Endothelial cell of umbilical vein (primary cell): ENCODE measurements around the gene P2RX1. TPM values are rescaled to one million over a fixed set of nuclear protein-coding genes. Genes with fewer than 3 reads are reported as not detected.

ENCODE experiments used
- BruUV-seq: library from RNA; stranded (reverse); fragments of 400-500 nt; replicated peaks from 2 replicates; lab custom pipeline; 2021; lab: Mats Ljungman, UMichigan
- CTCF ChIA-PET: fragments of 300-600, 350-600 bp; sonication (Branson Sonifier 250); formaldehyde crosslinking; loops from one replicate; lab custom pipeline; 2021; ENCODE audit warnings: antibody characterized with exemption, inconsistent platforms; lab: Charles Lee
- POLR2A ChIA-PET: fragments of 300-600, 350-600 bp; sonication (Branson Sonifier 250); formaldehyde crosslinking; loops from one replicate; lab custom pipeline; 2021; ENCODE audit warnings: antibody characterized with exemption, inconsistent platforms; lab: Charles Lee
- DNase-seq: peaks from one replicate; pipeline ENCODE4 v3.0.0-alpha.2; 2011; ENCODE audit warnings: low read depth, low spot score
- FAIRE-seq: peaks from 2 replicates; lab custom pipeline; 2011; peaks lifted over from hg19 to GRCh38; lab: Jason Lieb, UNC
- H2AFZ ChIP-seq: 2 replicates; pipeline ENCODE4 v1.6.0; 2012; ENCODE audit warnings: low read depth, low read length, control low read depth, inconsistent platforms
- H3K27ac ChIP-seq: 2 replicates; pipeline ENCODE4 v1.5.1; 2011; ENCODE audit warnings: low read depth, mild to moderate bottlenecking, control low read depth, low read length, moderate library complexity; ENCODE audit not compliant: insufficient read depth
- H3K27me3 ChIP-seq, 2 experiments: 2 replicates each; pipeline versions ENCODE4 v1.6.0 to v1.6.1; 2011; ENCODE audit warnings: low read length in 2 of 2, mixed read lengths in 1 of 2; ENCODE audit not compliant: control insufficient read depth in 2 of 2, insufficient read depth in 2 of 2
- H3K36me3 ChIP-seq, 2 experiments: 2 replicates in 1 of 2; 3 replicates in 1 of 2; pipeline ENCODE4 v1.5.1; 2011; ENCODE audit warnings: low read length in 2 of 2, mild to moderate bottlenecking in 1 of 2, moderate library complexity in 1 of 2; ENCODE audit not compliant: control insufficient read depth in 2 of 2, insufficient read depth in 2 of 2; ENCODE audit errors: extremely low read depth in 1 of 2
- H3K4me1 ChIP-seq: 3 replicates; pipeline ENCODE4 v1.5.1; 2011; ENCODE audit warnings: mild to moderate bottlenecking, low read length; ENCODE audit not compliant: control insufficient read depth, insufficient read depth; ENCODE audit errors: extremely low read depth
- H3K4me2 ChIP-seq: 2 replicates; pipeline ENCODE4 v1.6.1; 2011; ENCODE audit warnings: low read length, control low read depth, mixed read lengths; ENCODE audit not compliant: insufficient read depth
- H3K4me3 ChIP-seq, 3 experiments: fragments of 200-600 bp in 1 of 3; sonication (generic), shearing (Covaris generic) in 1 of 3; replicated peaks in 1 of 3; 2 replicates each; pipeline ENCODE4 v1.5.1; 2011 to 2016; ENCODE audit warnings: control low read depth in 3 of 3, low read length in 3 of 3, mild to moderate bottlenecking in 2 of 3, inconsistent platforms in 1 of 3, low read depth in 1 of 3, moderate library complexity in 1 of 3; ENCODE audit not compliant: insufficient read depth in 1 of 3
- H3K79me2 ChIP-seq: 2 replicates; pipeline ENCODE4 v1.6.0; 2012; ENCODE audit warnings: low read length, inconsistent platforms; ENCODE audit not compliant: control insufficient read depth, insufficient read depth
- H3K9ac ChIP-seq: replicated peaks from 2 replicates; pipeline ENCODE3; 2011; ENCODE audit warnings: low read length, control low read depth; ENCODE audit not compliant: insufficient read depth; ENCODE audit errors: extremely low read depth
- H3K9me1 ChIP-seq: replicated peaks from 3 replicates; pipeline ENCODE4 v1.6.0; 2011; ENCODE audit warnings: mild to moderate bottlenecking, low read length; ENCODE audit not compliant: control insufficient read depth, insufficient read depth; ENCODE audit errors: extremely low read depth
- H3K9me3 ChIP-seq: replicated peaks from 2 replicates; pipeline ENCODE4 v1.5.1; 2012; ENCODE audit warnings: low read length, inconsistent platforms; ENCODE audit not compliant: control insufficient read depth, insufficient read depth
- H4K20me1 ChIP-seq: replicated peaks from 2 replicates; pipeline ENCODE3; 2011; ENCODE audit warnings: mild to moderate bottlenecking, low read length; ENCODE audit not compliant: control insufficient read depth, insufficient read depth; ENCODE audit errors: extremely low read depth
- EZH2 ChIP-seq: IDR thresholded peaks from 2 replicates; pipeline ENCODE4 v1.6.1; 2012; ENCODE audit warnings: borderline replicate concordance, low read depth, mild to moderate bottlenecking, moderate library complexity, low read length, inconsistent platforms; ENCODE audit not compliant: severe bottlenecking
- FOS ChIP-seq: IDR thresholded peaks from 2 replicates; pipeline ENCODE4 v1.6.1; 2011; ENCODE audit warnings: mild to moderate bottlenecking, low read length, moderate library complexity, borderline replicate concordance; ENCODE audit not compliant: insufficient read depth
- GATA2 ChIP-seq: IDR thresholded peaks from 2 replicates; pipeline ENCODE4 v1.7.0; 2011; ENCODE audit warnings: low read depth, mild to moderate bottlenecking, moderate library complexity, mixed read lengths, low read length; ENCODE audit not compliant: insufficient read length, insufficient read depth
- JUN ChIP-seq: IDR thresholded peaks from 2 replicates; pipeline ENCODE4 v1.6.1; 2011; ENCODE audit warnings: borderline replicate concordance, low read depth; ENCODE audit not compliant: insufficient read length, insufficient read depth
- MYC ChIP-seq: IDR thresholded peaks from one replicate; pipeline ENCODE4 v1.6.1; 2011; ENCODE audit warnings: mild to moderate bottlenecking, low read depth, low read length
- POLR2A ChIP-seq: IDR thresholded peaks from 2 replicates; pipeline ENCODE4 v1.6.1; 2012; ENCODE audit warnings: low read depth, mild to moderate bottlenecking, control low read depth, low read length
- POLR2AphosphoS5 ChIP-seq: IDR thresholded peaks from 2 replicates; pipeline ENCODE4 v1.6.1; 2012; ENCODE audit warnings: low read depth, mild to moderate bottlenecking, control low read depth, low read length, moderate library complexity; ENCODE audit not compliant: insufficient read depth
- dilution Hi-C: fragments of 300-500 bp; cut with MboI; formaldehyde crosslinking; loops from one replicate; pipeline ENCODE4 v1.15.0; 2019; ENCODE audit warnings: low sequenced_read_pairs; ENCODE audit not compliant: extremely low pct_ligation_motif_present
- intact Hi-C: fragments of 100-400 bp; cut with micrococcal nuclease; formaldehyde crosslinking; loops from one replicate; pipeline ENCODE4 v1.10.0; 2022
- polyA plus RNA-seq, 4 experiments: library from polyadenylated mRNA; depleted of rRNA in 3 of 4; stranded (reverse) in 3 of 4; unstranded in 1 of 4; fragments of >200 nt; gene quantifications; 2 replicates each; pipeline versions ENCODE4 v1.2.1 to v1.2.3, GENCODE V29; 2011 to 2012; ENCODE audit warnings: missing spikeins in 1 of 4
- total RNA-seq: library from RNA; stranded (reverse); gene quantifications from 2 replicates; pipeline ENCODE4 v1.2.3, GENCODE V29; 2021
- TF ChIP-seq, protein P1 (sequence below), 2 donors: IDR thresholded peaks; 1 replicate in 1 of 2; 2 replicates in 1 of 2; pipeline ENCODE4 v1.5.1; 2011; ENCODE audit warnings: low read length in 2 of 2, mild to moderate bottlenecking in 2 of 2, moderate library complexity in 2 of 2, control low read depth in 1 of 2, inconsistent platforms in 1 of 2, low read depth in 1 of 2; ENCODE audit not compliant: insufficient read depth in 1 of 2; ENCODE audit errors: extremely low read depth in 1 of 2
- TF ChIP-seq, protein P2 (sequence below): IDR thresholded peaks from 2 replicates; pipeline ENCODE4 v1.6.1; 2011; ENCODE audit not compliant: insufficient read depth, insufficient read length

Gene P2RX1
- total and polyA plus RNA-seq, 2 donors (not counting 3 experiments of a cell fraction or from before 2014, with no cell fraction given): not detected

DNA sequence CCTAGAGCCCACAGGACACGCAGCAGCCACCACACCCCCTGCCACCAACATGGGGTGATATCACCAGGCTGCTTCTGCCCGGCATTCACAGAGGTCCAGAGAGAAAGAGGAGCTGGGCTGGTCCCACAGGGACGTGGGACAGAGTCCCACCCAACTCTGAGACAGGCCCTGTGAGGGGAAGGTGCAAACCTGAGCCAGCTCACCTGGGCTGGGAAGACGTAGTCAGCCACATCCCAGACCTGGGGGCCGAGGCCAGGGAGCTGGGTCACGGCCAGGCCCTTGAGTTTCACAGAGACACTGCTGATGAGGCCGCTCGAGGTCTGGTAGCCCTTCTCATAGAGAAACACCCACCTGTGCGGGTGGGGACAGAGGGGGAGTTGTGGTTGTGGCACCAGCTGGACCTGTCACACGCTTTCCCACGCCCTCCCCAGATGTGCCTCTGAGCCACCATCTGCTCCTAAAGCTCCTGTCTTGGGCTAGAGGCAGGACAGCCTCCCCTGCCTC lies 11.2 kb downstream of the P2RX1 start:
- H3K4me1 ChIP-seq: no peaks in the 10 kb centered on the region
- TF ChIP-seq POLR2A (no peak), FOS (no peak), EZH2 (no peak), POLR2AphosphoS5 (no peak), GATA2 (no peak), MYC (no peak), JUN (no peak)
- TF ChIP-seq, protein P1, sequence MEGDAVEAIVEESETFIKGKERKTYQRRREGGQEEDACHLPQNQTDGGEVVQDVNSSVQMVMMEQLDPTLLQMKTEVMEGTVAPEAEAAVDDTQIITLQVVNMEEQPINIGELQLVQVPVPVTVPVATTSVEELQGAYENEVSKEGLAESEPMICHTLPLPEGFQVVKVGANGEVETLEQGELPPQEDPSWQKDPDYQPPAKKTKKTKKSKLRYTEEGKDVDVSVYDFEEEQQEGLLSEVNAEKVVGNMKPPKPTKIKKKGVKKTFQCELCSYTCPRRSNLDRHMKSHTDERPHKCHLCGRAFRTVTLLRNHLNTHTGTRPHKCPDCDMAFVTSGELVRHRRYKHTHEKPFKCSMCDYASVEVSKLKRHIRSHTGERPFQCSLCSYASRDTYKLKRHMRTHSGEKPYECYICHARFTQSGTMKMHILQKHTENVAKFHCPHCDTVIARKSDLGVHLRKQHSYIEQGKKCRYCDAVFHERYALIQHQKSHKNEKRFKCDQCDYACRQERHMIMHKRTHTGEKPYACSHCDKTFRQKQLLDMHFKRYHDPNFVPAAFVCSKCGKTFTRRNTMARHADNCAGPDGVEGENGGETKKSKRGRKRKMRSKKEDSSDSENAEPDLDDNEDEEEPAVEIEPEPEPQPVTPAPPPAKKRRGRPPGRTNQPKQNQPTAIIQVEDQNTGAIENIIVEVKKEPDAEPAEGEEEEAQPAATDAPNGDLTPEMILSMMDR (IDR thresholded peaks at IDR 0.05; ENCODE audit: extremely low read depth in 1 of 2, insufficient read depth in 1 of 2, low read depth in 1 of 2, low read length in 2 of 2): no peak
- TF ChIP-seq, protein P2, sequence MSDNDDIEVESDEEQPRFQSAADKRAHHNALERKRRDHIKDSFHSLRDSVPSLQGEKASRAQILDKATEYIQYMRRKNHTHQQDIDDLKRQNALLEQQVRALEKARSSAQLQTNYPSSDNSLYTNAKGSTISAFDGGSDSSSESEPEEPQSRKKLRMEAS: no peak
- H2AFZ ChIP-seq: no peak overlapping the region
- no TSS peak for BruUV-seq
- H3K27ac ChIP-seq: no peak overlapping the region
- intact Hi-C loops (no loop called here), dilution Hi-C loops (no loop called here)
- no peaks in the 10 kb centered on the region for H4K20me1 ChIP-seq
- no peaks in the 10 kb centered on the region for H3K9me3 ChIP-seq
- no peak overlapping the region for H3K4me2 ChIP-seq
- no peak overlapping the region for H3K9ac ChIP-seq
- DNase-seq: no peak
- H3K79me2 ChIP-seq: no peaks in the 10 kb centered on the region
- H3K36me3 ChIP-seq: no peaks in the 10 kb centered on the region
- no peaks in the 10 kb centered on the region for H3K27me3 ChIP-seq
- POLR2A ChIA-PET: no interaction called here
- CTCF ChIA-PET: interaction anchor here (0.7 to 5.0 kb wide), 3 partner anchors 8 to 167 kb away, joined by 5 to 39 read pairs (median 6); no protein-coding TSS in a partner anchor
- no peak overlapping the region for H3K4me3 ChIP-seq
- H3K9me1 ChIP-seq: no peaks in the 10 kb centered on the region
- no peak for FAIRE-seq
